ENCODE data around the gene ST6GAL1.

GRCh38 chr3:187005827-187006481 lies 75.6 kb downstream of the ST6GAL1 start:
- TF ChIP-seq, protein P1, sequence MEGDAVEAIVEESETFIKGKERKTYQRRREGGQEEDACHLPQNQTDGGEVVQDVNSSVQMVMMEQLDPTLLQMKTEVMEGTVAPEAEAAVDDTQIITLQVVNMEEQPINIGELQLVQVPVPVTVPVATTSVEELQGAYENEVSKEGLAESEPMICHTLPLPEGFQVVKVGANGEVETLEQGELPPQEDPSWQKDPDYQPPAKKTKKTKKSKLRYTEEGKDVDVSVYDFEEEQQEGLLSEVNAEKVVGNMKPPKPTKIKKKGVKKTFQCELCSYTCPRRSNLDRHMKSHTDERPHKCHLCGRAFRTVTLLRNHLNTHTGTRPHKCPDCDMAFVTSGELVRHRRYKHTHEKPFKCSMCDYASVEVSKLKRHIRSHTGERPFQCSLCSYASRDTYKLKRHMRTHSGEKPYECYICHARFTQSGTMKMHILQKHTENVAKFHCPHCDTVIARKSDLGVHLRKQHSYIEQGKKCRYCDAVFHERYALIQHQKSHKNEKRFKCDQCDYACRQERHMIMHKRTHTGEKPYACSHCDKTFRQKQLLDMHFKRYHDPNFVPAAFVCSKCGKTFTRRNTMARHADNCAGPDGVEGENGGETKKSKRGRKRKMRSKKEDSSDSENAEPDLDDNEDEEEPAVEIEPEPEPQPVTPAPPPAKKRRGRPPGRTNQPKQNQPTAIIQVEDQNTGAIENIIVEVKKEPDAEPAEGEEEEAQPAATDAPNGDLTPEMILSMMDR (IDR thresholded peaks at IDR 0.05) = no peak
- TF ChIP-seq POLR2A (IDR thresholded peaks at IDR 0.05) = no peak

All from uterus (tissue), 2 donors.